BLaER1 (cell line): ENCODE results near the gene NSL1.
"Not testable (repeated sequence)": the region's sequence is repeated elsewhere in the genome, so short reads cannot be mapped to it uniquely, and the experiment has no call there.

ENCODE experiments used
- H3K27ac ChIP-seq: shearing (Covaris generic); formaldehyde crosslinking; 2 replicates; pipeline ENCODE4 v1.8.1; 2022
- H3K27me3 ChIP-seq: shearing (Covaris generic); formaldehyde crosslinking; 2 replicates; pipeline ENCODE4 v1.8.1; 2022
- H3K36me3 ChIP-seq: shearing (Covaris generic); formaldehyde crosslinking; 2 replicates; pipeline ENCODE4 v1.8.1; 2022
- H3K4me1 ChIP-seq: shearing (Covaris generic); formaldehyde crosslinking; 2 replicates; pipeline ENCODE4 v1.8.1; 2022
- H3K4me2 ChIP-seq: shearing (Covaris generic); formaldehyde crosslinking; 2 replicates; pipeline ENCODE4 v1.8.1; 2022
- H3K4me3 ChIP-seq: shearing (Covaris generic); formaldehyde crosslinking; 2 replicates; pipeline ENCODE4 v1.8.1; 2022
- H3K9ac ChIP-seq: shearing (Covaris generic); formaldehyde crosslinking; 2 replicates; pipeline ENCODE4 v1.8.1; 2022
- H3K9me3 ChIP-seq: shearing (Covaris generic); formaldehyde crosslinking; 2 replicates; pipeline ENCODE4 v1.8.1; 2022
- H4K20me1 ChIP-seq: shearing (Covaris generic); formaldehyde crosslinking; 2 replicates; pipeline ENCODE4 v1.8.1; 2022
- Cebpa-rat ChIP-seq: shearing (Covaris generic); IDR thresholded peaks from 2 replicates; pipeline ENCODE4 v1.8.1; 2022

Gene NSL1

DNA sequence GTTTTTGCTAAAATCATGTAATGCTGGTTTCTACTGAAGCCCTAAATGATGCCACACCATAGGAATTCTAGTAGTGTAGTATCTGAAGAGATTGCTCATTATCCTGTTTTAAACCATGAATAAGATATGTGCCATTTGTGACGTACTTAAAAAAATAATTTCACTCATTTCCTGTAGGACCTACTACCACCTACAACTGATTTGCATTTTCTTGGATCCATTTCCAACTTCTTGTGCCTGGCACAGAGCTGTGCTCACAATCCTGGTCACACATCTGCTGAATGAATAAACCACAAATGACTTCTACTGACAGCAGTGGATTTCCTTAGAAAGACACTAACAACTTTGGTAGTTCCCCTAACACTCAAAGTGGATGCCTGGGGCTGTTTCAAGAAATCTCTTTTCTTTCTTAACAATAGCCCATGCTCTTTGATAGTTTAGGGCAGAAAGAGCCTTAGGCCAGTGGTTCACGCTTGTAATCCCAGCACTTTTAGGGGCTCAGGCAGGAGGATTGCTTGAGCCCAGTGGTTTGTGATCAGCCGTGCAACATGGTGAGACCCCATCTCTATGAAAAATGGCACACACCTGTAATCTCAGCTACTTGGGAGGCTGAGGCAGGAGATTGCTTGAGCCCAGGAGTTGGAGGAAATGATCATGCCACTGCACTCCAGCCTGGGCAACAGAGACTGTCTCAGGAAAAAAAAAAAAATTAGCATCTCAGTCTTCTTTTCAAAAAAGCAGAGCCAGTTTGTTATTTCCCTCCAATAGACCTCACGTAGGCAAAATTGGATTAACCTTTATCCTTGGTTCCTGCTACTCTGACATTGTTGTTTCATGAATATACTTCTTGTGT lies 78.9 kb downstream of the NSL1 start:
- Histone ChIP-seq H3K9me3 (no peaks in the 10 kb centered on the region), H3K4me1 (peaks cover 8% of the 10 kb centered on the region), H4K20me1 (no peaks in the 10 kb centered on the region), H3K27ac (no peak overlapping the region), H3K36me3 (no peaks in the 10 kb centered on the region), H3K4me3 (no peak overlapping the region), H3K27me3 (no peaks in the 10 kb centered on the region), H3K4me2 (no peak overlapping the region), H3K9ac (no peak overlapping the region)
- no peak for TF ChIP-seq Cebpa-rat

DNA sequence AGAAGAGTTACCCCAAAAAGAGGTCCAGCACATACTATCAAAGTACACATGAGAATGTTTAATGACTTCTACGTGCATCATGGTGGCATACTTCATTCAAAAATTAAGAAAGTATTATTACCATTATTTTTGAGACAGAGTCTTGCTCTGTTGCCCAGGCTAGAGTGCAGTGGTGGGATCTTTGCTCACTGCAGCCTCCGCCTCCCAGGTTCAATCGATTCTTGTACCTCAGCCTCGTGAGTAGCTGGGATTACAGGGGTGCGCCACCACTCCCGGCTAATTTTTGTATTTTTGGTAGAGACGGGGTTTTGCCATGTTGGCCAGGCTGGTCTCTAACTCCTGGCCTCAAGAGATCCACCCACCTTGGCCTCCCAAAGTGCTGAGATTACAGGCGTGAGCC lies 79.6 kb downstream of the NSL1 start:
- not testable (repeated sequence) for H3K9ac ChIP-seq, H3K27me3 ChIP-seq, H3K36me3 ChIP-seq, H4K20me1 ChIP-seq, H3K4me1 ChIP-seq, H3K27ac ChIP-seq, H3K4me2 ChIP-seq, H3K9me3 ChIP-seq, H3K4me3 ChIP-seq

DNA sequence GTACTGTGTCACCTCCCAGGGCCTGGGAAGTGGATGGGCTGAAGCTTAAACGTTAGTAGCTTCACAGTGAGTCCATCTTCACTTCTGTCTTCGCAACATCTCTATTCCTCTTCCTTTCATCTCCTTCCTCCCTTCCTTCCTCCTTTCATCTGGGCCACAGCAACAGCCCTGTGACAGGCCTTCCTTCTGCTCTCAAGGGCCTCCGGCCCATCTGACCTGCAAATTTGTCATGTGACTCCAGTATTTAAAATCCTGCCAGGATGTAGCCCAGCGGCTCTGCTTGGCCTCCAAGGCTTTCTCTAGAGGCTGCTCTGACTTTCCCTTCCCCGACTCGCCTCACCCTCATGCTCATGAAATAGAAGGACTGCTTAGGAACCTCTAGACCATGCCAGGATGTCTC lies 81.0 kb downstream of the NSL1 start:
- no peak overlapping the region for H3K27ac ChIP-seq
- no peaks in the 10 kb centered on the region for H3K36me3 ChIP-seq
- H4K20me1 ChIP-seq, result no peaks in the 10 kb centered on the region
- no peak overlapping the region for H3K4me3 ChIP-seq
- 0 out of 2 replicates have a peak overlapping the region, but pooled peaks have one; percentile 4 for H3K4me2 ChIP-seq
- no peaks in the 10 kb centered on the region for H3K27me3 ChIP-seq
- H3K9me3 ChIP-seq, result no peaks in the 10 kb centered on the region
- no peak overlapping the region for H3K9ac ChIP-seq
- TF ChIP-seq Cebpa-rat, result no peak
- peaks cover 8% of the 10 kb centered on the region for H3K4me1 ChIP-seq

DNA sequence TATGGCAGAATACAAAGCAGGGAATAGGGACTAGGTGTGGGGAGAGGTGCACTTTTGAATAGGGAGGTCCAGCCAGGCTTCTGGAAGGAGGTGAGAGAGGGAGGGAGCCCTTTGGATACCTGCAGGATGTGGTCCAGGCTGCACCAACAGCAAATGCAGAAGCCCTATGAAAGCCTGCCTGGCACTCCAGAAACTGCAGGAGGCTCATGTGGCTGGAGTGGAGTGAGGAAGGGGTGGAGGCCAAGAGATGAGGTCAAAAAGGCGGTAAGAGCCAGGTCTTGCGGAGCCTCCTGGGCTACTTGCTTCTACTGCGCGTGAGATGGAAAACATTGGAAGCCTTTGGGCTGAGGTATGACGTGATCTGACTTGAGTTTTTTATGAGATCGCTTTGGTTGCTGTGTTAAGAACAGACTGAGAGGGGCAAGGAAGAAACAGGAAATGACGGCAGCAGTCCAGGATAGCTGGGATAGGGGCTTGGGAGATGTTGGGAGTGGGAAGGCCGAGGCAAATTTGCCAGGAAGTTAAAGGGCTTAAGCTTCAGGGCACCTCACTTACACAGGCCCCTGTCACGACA lies 87.5 kb downstream of the NSL1 start:
- no peaks in the 10 kb centered on the region for H3K36me3 ChIP-seq
- H3K9me3 ChIP-seq, result no peaks in the 10 kb centered on the region
- H3K4me3 ChIP-seq, result no peak overlapping the region
- no peak overlapping the region for H3K4me2 ChIP-seq
- H4K20me1 ChIP-seq, result no peaks in the 10 kb centered on the region
- H3K4me1 ChIP-seq, result peaks cover 24% of the 10 kb centered on the region
- H3K27me3 ChIP-seq, result no peaks in the 10 kb centered on the region
- no peak for TF ChIP-seq Cebpa-rat
- no peak overlapping the region for H3K27ac ChIP-seq
- H3K9ac ChIP-seq, result no peak overlapping the region

DNA sequence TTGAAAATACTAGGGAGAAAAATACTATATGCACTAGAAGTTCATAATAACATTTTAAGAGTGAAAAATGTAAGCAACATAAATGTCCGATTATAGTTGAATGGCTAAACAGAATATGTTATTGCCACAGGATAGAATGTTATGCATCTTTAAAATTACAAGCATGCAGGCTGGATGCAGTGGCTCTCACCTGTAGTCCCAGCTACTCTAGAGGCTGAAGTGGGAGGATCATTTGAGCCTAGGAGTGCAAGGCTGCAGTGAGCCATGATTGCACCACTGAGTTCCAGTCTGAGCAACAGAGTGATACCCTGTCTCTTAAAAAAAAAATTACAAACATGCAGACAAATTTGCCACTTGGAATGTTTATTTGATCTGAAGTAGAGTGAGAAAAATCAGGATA lies 88.9 kb downstream of the NSL1 start:
- no peak overlapping the region for H3K4me2 ChIP-seq
- no peaks in the 10 kb centered on the region for H4K20me1 ChIP-seq
- no peak for TF ChIP-seq Cebpa-rat
- no peak overlapping the region for H3K27ac ChIP-seq
- no peak overlapping the region for H3K9ac ChIP-seq
- no peaks in the 10 kb centered on the region for H3K36me3 ChIP-seq
- no peak overlapping the region for H3K4me3 ChIP-seq
- H3K9me3 ChIP-seq, result no peaks in the 10 kb centered on the region
- H3K4me1 ChIP-seq, result peaks cover 37% of the 10 kb centered on the region
- no peaks in the 10 kb centered on the region for H3K27me3 ChIP-seq

DNA sequence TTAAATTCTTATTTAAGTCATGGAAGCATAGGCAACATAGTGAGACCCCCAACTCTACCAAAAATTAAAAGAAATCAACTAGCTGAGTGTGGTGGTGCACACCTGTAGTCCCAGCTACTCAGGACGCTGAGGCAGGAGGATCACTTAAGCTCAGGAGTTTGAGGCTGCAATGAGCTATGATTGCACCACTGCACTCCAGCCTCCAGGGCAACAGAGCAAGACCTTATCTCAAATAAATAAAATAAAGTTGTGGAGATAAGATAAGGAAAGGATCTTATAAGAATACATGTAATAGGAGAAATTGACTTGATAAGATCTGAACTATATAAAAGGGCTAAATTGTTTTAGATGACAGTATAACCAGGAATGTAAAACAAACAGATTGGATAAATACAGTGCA lies 89.7 kb downstream of the NSL1 start:
- H3K27me3 ChIP-seq, result no peaks in the 10 kb centered on the region
- no peak for TF ChIP-seq Cebpa-rat
- no peak overlapping the region for H3K4me3 ChIP-seq
- no peak overlapping the region for H3K9ac ChIP-seq
- H3K36me3 ChIP-seq, result no peaks in the 10 kb centered on the region
- H3K9me3 ChIP-seq, result no peaks in the 10 kb centered on the region
- H3K27ac ChIP-seq, result no peak overlapping the region
- peak overlapping the region; percentile 98 for H3K4me2 ChIP-seq
- H4K20me1 ChIP-seq, result no peaks in the 10 kb centered on the region
- H3K4me1 ChIP-seq, result peaks cover 37% of the 10 kb centered on the region

DNA sequence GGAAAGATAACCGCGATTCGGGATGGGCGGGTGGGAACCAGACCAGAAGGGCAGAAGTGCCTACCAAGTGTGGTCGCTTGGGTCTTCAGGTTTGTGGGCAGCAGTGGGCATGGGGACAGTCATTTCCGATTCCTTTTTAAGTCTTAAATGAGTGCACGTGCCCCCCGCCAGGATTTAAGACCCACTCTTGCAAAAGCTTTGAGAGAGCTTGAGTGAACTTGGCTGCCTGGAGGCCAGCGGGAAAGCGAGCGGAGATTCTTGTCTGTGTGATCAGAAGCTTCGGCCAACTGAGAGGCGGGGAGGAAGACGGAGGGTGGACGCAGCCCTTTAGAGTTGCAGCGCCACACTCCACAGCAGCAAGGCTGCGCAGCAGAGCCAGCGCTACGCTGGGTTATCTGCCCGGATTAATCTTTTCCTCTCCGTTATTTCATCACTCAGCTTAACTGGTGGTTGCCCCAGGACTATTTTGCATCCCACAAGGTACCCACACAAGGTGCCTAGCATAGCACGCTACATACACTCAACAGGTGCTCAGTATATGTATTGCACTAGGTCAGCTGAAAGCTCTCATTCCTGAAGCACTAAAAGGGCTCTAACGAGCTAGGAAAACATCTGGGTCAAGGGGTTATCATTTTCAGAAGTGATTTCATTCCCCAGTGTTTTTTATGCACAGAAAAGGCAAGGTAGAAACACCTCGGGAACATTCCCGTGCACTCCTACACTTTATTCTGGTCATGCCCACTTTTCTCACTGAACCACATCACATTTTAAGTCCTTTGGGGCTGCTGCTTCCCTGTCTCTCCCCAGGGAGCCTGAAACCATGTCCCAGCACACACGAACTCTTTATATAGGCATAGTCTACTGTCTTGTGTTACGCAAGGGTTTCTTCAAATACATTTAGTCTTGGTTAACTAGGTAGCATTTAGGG lies 90.4 kb downstream of the NSL1 start:
- Histone ChIP-seq H3K4me3 (peak overlapping the region; percentile 74), H3K4me2 (peak overlapping the region; percentile 98)
- TF ChIP-seq Cebpa-rat, result peak; percentile 95

DNA sequence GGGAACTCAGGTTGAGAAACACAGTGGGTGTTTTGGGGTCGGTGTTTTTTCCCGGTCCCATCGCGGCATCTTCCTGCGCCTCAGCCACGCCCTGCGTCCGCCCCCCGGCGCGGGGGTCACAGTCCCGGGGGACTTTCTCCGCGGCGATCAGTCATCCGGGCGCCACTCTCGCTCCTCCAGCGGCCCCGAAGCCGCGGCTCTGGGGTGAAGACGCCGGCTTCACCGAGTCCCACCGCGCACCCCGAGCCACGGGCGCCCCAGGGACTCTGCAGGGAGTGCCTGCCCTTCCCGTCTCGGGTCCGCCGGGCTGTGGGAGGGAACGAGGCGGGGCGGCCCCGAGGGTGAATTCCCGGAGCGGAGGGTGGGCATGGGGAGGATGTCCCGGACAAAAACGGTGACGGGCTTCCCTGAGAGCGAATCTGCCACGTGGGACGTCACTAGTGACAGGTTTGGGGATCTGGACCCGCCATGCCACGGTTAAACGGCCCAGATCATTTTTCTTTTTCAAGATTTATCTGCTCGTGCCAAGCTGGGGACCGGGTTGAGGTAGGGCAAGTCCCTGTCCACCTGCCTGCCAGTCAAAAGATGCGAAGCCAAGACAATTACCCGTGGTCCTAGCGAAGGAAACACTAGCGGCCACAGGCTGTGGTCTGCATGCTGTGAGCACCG lies 91.2 kb downstream of the NSL1 start:
- TF ChIP-seq Cebpa-rat, result no peak
- no peaks in the 10 kb centered on the region for H3K27me3 ChIP-seq
- no peaks in the 10 kb centered on the region for H4K20me1 ChIP-seq
- H3K4me3 ChIP-seq, result peak overlapping the region; percentile 74
- H3K36me3 ChIP-seq, result peaks cover 4% of the 10 kb centered on the region; the same call in 1 of the 2 replicates
- H3K4me1 ChIP-seq, result peaks cover 37% of the 10 kb centered on the region
- peak overlapping the region; percentile 98 for H3K4me2 ChIP-seq
- peak overlapping the region; percentile 66 for H3K9ac ChIP-seq
- no peaks in the 10 kb centered on the region for H3K9me3 ChIP-seq
- peak overlapping the region; percentile 51; the same call in 1 of the 2 replicates for H3K27ac ChIP-seq

More for the DNA sequence above, 90.4 kb downstream of the NSL1 start:
- Histone ChIP-seq H4K20me1 (no peaks in the 10 kb centered on the region), H3K9me3 (no peaks in the 10 kb centered on the region), H3K27me3 (no peaks in the 10 kb centered on the region), H3K36me3 (no peaks in the 10 kb centered on the region), H3K4me1 (peaks cover 37% of the 10 kb centered on the region), H3K27ac (no peak overlapping the region), H3K9ac (no peak overlapping the region)

DNA sequence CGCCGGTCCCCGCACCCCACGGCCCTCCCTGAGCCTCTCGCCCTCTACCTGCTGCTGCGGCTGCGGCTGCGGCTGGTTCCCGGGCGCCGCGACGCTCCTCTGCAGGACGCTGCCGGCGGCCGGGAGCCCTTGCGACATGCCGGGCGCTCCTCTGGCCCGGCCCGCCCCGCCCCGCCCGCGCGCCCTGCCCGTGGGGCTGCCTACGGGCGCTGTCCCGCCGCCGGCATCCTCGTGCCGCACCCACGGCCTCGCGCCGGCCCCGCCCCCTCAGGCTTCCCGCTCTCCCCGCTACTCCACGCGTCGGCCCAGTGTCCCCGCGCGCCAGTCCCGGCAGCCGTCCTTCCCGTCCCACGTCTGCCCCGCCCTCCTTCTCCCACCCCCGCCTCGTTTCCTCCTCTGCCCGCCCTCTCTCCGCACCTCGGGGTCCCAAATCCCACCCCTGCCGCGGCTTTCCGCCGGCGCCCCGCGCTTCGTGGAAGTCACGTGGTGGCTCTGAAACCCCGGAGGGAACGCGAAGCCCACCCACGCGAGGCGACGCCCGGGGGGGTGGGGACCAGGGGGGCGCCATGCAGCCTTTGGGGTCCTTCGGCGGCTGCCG lies 91.9 kb downstream of the NSL1 start, which contains the start of gene BATF3:
Gene BATF3, minus strand, starts transcription at position 216 of the 598 bp plus-strand sequence. Its CDS starts 78 bp downstream, at position 138.
- no peaks in the 10 kb centered on the region for H3K9me3 ChIP-seq
- H3K4me2 ChIP-seq, result peak within 1 kb of the TSS; percentile 98
- 0 out of 2 replicates have a peak, but pooled peaks have one; percentile 19 for TF ChIP-seq Cebpa-rat
- peak within 1 kb of the TSS; percentile 74 for H3K4me3 ChIP-seq
- H3K27me3 ChIP-seq, result no peaks in the 10 kb centered on the region
- H4K20me1 ChIP-seq, result no peaks in the 10 kb centered on the region
- peak within 1 kb of the TSS; percentile 51; the same call in 1 of the 2 replicates for H3K27ac ChIP-seq
- peaks cover 37% of the 10 kb centered on the region for H3K4me1 ChIP-seq
- peak within 1 kb of the TSS; percentile 66 for H3K9ac ChIP-seq
- H3K36me3 ChIP-seq, result peaks cover 4% of the 10 kb centered on the region; the same call in 1 of the 2 replicates
